GM19193 (cell line): ENCODE data around the gene SLC35D1.

ENCODE experiments used
- POLR2A ChIP-seq: IDR thresholded peaks from 4 replicates; pipeline ENCODE4 v1.6.1; 2011; ENCODE audit not compliant: insufficient read depth, insufficient read length; ENCODE audit errors: extremely low read depth

The SLC35D1 gene

DNA sequence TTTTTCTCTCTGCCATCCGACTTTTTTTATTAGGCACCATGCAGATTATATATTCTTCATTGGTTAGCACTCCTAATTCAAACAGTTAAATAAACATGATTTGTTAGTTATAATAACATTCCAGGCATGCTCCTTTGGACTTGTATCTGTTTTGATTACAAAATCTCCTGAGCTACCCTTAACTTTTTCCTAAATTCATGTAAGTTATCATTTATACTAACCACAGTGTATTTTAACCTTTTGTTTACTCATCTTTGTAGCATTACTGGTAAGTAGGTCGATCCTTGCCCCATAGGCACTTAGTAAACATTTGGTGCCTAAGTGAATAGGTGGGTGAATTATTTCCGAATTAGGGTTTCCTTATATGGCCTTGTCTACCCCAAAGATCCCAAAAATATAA lies 85.4 kb downstream of the SLC35D1 start:
- TF ChIP-seq POLR2A = no peak

DNA sequence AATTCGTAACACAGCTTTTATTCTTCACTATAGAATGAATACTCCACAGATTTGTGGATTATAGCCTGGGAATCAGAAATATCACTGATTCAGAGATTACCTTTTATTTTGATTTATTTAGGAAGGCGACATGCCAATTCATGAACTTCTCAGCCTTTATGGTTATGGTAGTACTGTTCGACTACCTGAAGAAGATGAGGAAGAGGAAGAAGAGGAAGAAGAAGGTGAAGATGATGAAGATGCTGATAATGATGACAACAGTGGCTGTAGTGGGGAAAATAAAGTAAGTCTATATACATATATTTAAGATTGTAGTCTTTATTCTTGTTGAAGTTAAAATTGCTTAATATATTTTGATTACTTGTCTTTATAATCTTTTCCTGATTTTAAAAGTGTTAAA lies 96.0 kb downstream of the SLC35D1 start:
- TF ChIP-seq POLR2A = no peak

DNA sequence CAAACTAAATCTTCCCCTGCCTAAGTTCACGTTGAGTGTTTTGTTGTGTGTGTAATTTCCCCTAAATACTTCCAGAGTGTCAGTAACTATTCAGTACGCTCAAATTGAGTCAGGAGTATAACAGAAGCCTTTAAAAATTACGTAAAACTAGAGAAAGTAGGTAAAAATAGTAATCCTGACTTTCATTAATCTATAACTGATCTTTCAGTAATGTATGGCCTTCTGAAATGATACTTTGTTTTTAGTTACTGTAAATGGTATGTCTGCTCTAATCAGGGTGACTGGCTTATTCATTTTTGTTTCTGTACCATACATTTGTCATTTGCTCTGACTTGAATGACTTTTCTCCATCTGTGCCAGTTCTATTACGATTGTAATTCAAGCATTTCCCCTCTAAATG lies 99.7 kb downstream of the SLC35D1 start:
- TF ChIP-seq POLR2A = no peak

DNA sequence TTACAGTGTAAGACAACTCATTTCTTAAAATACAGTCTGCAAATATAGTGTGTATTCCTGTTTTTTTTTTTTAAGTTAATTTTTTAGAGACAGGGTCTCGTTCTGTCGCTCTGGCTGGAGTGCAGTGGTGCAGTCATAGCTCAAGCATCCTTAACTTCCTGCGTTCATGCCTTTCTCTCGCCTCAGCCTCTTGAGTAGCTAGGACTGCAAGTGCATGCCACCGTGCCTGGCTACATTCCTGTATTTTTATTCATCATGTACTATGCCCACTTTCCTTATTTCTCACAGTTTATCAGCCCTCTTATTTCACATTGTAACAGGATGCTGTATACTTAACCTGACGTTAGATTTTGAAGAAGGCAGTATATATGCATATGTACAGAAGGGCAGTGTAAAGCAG lies 102.4 kb downstream of the SLC35D1 start:
- TF ChIP-seq POLR2A = no peak
